H1 (cell line): ENCODE measurements around the gene GRAMD1B. TPM values are rescaled to one million over a fixed set of nuclear protein-coding genes. Genes with fewer than 3 reads are reported as not detected.

Experiments
- CTCF ChIA-PET: fragments of 300-600 bp; sonication (Branson Sonifier 250); formaldehyde crosslinking; loops from one replicate; lab custom pipeline; 2021; ENCODE audit not compliant: partially characterized antibody; lab: Charles Lee
- POLR2A ChIA-PET: fragments of 300-600 bp; sonication (Branson Sonifier 250); formaldehyde crosslinking; loops from one replicate; lab custom pipeline; 2021; ENCODE audit warnings: inconsistent platforms; ENCODE audit not compliant: partially characterized antibody; lab: Charles Lee
- DNase-seq, 2 experiments: peaks; one replicate each; pipeline versions ENCODE4 v3.0.0 to v3.0.0-alpha.2; 2010 to 2022; ENCODE audit warnings: low spot score in 2 of 2, low read depth in 1 of 2, mixed read lengths in 1 of 2
- FAIRE-seq: peaks from 2 replicates; lab custom pipeline; 2011; peaks lifted over from hg19 to GRCh38; lab: Jason Lieb, UNC
- H2AFZ ChIP-seq: 2 replicates; pipeline ENCODE4 v1.8.1; 2012; ENCODE audit warnings: low read length, inconsistent platforms
- H2AK5ac ChIP-seq: 2 replicates; pipeline ENCODE4 v1.6.1; 2013; ENCODE audit warnings: low read depth, low read length
- H2BK120ac ChIP-seq: replicated peaks from 2 replicates; pipeline ENCODE3; 2013; ENCODE audit warnings: low read depth, low read length, inconsistent platforms
- H2BK12ac ChIP-seq: 2 replicates; pipeline ENCODE4 v1.6.1; 2013; ENCODE audit warnings: low read depth, low read length
- H2BK15ac ChIP-seq: 2 replicates; pipeline ENCODE4 v1.6.1; 2013; ENCODE audit warnings: low read length
- H2BK20ac ChIP-seq: 2 replicates; pipeline ENCODE4 v1.6.1; 2013; ENCODE audit warnings: low read length
- H2BK5ac ChIP-seq: 2 replicates; pipeline ENCODE4 v1.6.1; 2013; ENCODE audit warnings: low read depth, low read length
- H3K14ac ChIP-seq: 2 replicates; pipeline ENCODE4 v1.6.1; 2013; ENCODE audit warnings: inconsistent platforms; ENCODE audit not compliant: insufficient read length
- H3K18ac ChIP-seq: 2 replicates; pipeline ENCODE4 v1.6.1; 2013; ENCODE audit warnings: low read length; ENCODE audit errors: extremely low read depth
- H3K23ac ChIP-seq: 2 replicates; pipeline ENCODE4 v1.6.1; 2013; ENCODE audit warnings: inconsistent platforms; ENCODE audit not compliant: insufficient read length
- H3K23me2 ChIP-seq: 2 replicates; pipeline ENCODE4 v1.6.1; 2013; ENCODE audit warnings: low read depth, low read length
- H3K27ac ChIP-seq: 2 replicates; pipeline ENCODE4 v1.6.1; 2011; ENCODE audit warnings: low read depth, low read length, inconsistent platforms
- H3K27me3 ChIP-seq, 4 experiments: replicated peaks in 1 of 4; 1 replicate in 1 of 4; 2 replicates in 3 of 4; pipeline versions ENCODE4 v1.6.1 to v1.8.1; 2011 to 2013; ENCODE audit warnings: low read length in 3 of 4, mild to moderate bottlenecking in 3 of 4, inconsistent platforms in 2 of 4, mixed read lengths in 2 of 4, moderate library complexity in 1 of 4; ENCODE audit not compliant: control insufficient read depth in 3 of 4, insufficient read depth in 3 of 4; ENCODE audit errors: extremely low read depth in 1 of 4
- H3K36me3 ChIP-seq, 4 experiments: 2 replicates each; pipeline versions ENCODE4 v1.6.1 to v1.8.1; 2011 to 2013; ENCODE audit warnings: mild to moderate bottlenecking in 4 of 4, low read length in 3 of 4, moderate library complexity in 2 of 4, control low read depth in 1 of 4, inconsistent platforms in 1 of 4; ENCODE audit not compliant: insufficient read depth in 4 of 4, control insufficient read depth in 2 of 4
- H3K4ac ChIP-seq: replicated peaks from 2 replicates; pipeline ENCODE3; 2013; ENCODE audit warnings: low read length, low read depth, mixed read lengths, inconsistent platforms; ENCODE audit not compliant: insufficient read length
- H3K4me1 ChIP-seq, 4 experiments: replicated peaks in 1 of 4; 1 replicate in 1 of 4; 2 replicates in 3 of 4; pipeline versions ENCODE4 v1.6.1 to v1.8.1; 2011 to 2013; ENCODE audit warnings: low read length in 3 of 4, inconsistent platforms in 2 of 4, mixed read lengths in 1 of 4; ENCODE audit not compliant: insufficient read depth in 4 of 4, control insufficient read depth in 3 of 4
- H3K4me2 ChIP-seq, 2 experiments: 2 replicates each; pipeline versions ENCODE4 v1.6.1 to v1.8.1; 2011 to 2013; ENCODE audit warnings: low read depth in 2 of 2, low read length in 2 of 2, control low read depth in 1 of 2, inconsistent platforms in 1 of 2, mild to moderate bottlenecking in 1 of 2; ENCODE audit not compliant: insufficient read depth in 1 of 2
- H3K4me3 ChIP-seq, 4 experiments: fragments of 200-600, 300-600 bp in 1 of 4; sonication (generic), shearing (Covaris generic), sonication (Bioruptor Twin) in 1 of 4; 2 replicates each; pipeline versions ENCODE4 v1.5.1 to v1.8.1; 2011 to 2016; ENCODE audit warnings: low read length in 4 of 4, low read depth in 3 of 4, control low read depth in 2 of 4, inconsistent platforms in 2 of 4, mild to moderate bottlenecking in 2 of 4, mixed read lengths in 1 of 4, moderate library complexity in 1 of 4; ENCODE audit not compliant: insufficient read depth in 2 of 4; ENCODE audit errors: extremely low read depth in 1 of 4
- H3K56ac ChIP-seq: replicated peaks from 2 replicates; pipeline ENCODE3; 2013; ENCODE audit warnings: low read depth, mild to moderate bottlenecking, mixed read lengths, low read length, inconsistent platforms; ENCODE audit not compliant: insufficient read length
- H3K79me1 ChIP-seq: 2 replicates; pipeline ENCODE4 v1.6.1; 2013; ENCODE audit warnings: low read depth, low read length, control low read depth
- H3K79me2 ChIP-seq, 2 experiments: 2 replicates each; pipeline versions ENCODE4 v1.6.1 to v1.8.1; 2012 to 2013; ENCODE audit warnings: low read length in 2 of 2, mild to moderate bottlenecking in 2 of 2, inconsistent platforms in 1 of 2; ENCODE audit not compliant: insufficient read depth in 2 of 2, control insufficient read depth in 1 of 2
- H3K9ac ChIP-seq, 4 experiments: replicated peaks in 1 of 4; 1 replicate in 1 of 4; 2 replicates in 3 of 4; pipeline versions ENCODE4 v1.6.1 to v1.8.1; 2011 to 2013; ENCODE audit warnings: low read depth in 3 of 4, low read length in 3 of 4, control low read depth in 2 of 4, mild to moderate bottlenecking in 2 of 4, moderate library complexity in 2 of 4, inconsistent platforms in 1 of 4; ENCODE audit errors: extremely low read depth in 1 of 4
- H3K9me3 ChIP-seq, 2 experiments: 2 replicates each; pipeline versions ENCODE4 v1.6.1 to v1.8.1; 2012 to 2013; ENCODE audit warnings: mild to moderate bottlenecking in 2 of 2, moderate library complexity in 2 of 2, control low read depth in 1 of 2, inconsistent platforms in 1 of 2, low read depth in 1 of 2, low read length in 1 of 2, mixed read lengths in 1 of 2; ENCODE audit not compliant: insufficient read depth in 2 of 2
- H4K20me1 ChIP-seq, 2 experiments: replicated peaks in 1 of 2; 2 replicates each; pipeline versions ENCODE3 to v1.8.1; 2011 to 2013; ENCODE audit warnings: inconsistent platforms in 2 of 2, low read length in 2 of 2, mild to moderate bottlenecking in 1 of 2; ENCODE audit not compliant: insufficient read depth in 2 of 2, control insufficient read depth in 1 of 2
- H4K5ac ChIP-seq: 2 replicates; pipeline ENCODE4 v1.6.1; 2013; ENCODE audit warnings: low read length, low read depth, mixed read lengths, inconsistent platforms; ENCODE audit not compliant: insufficient read length
- H4K8ac ChIP-seq: 2 replicates; pipeline ENCODE4 v1.8.0; 2013; ENCODE audit warnings: mild to moderate bottlenecking, moderate library complexity, low read length, inconsistent platforms; ENCODE audit not compliant: insufficient read depth; ENCODE audit errors: extremely low read depth
- H4K91ac ChIP-seq: replicated peaks from 2 replicates; pipeline ENCODE3; 2013; ENCODE audit warnings: low read length, mixed read lengths, inconsistent platforms; ENCODE audit not compliant: insufficient read length
- HDAC2 ChIP-seq, 2 experiments: fragments of 300-600 bp in 1 of 2; sonication (generic) in 1 of 2; IDR thresholded peaks; 2 replicates each; pipeline ENCODE4 v1.6.1; 2011 to 2012; ENCODE audit warnings: low read depth in 2 of 2, low read length in 2 of 2, mild to moderate bottlenecking in 2 of 2, moderate library complexity in 2 of 2, borderline replicate concordance in 1 of 2, inconsistent platforms in 1 of 2
- WGBS, 2 experiments: shearing (Covaris generic) in 1 of 2; methylation state at CpG; one replicate each; pipeline versions ENCODE4 v1.1.6 to v1.1.7; 2013 to 2015; ENCODE audit warnings: low lambda C conversion rate in 2 of 2, mixed read lengths in 2 of 2, inconsistent platforms in 1 of 2, low coverage in 1 of 2, missing lambda C conversion rate in 1 of 2; ENCODE audit not compliant: insufficient replicate concordance in 2 of 2, insufficient coverage in 1 of 2, insufficient read length in 1 of 2; ENCODE audit errors: extremely low coverage in 1 of 2, missing lambda C conversion rate in 1 of 2; 5-methylcytosine and 5-hydroxymethylcytosine counted together
- polyA plus RNA-seq, 7 experiments: library from polyadenylated mRNA; depleted of rRNA in 3 of 7; stranded (reverse) in 5 of 7; unstranded in 2 of 7; fragments of >200 nt in 5 of 7; fragments of 200-250 nt in 2 of 7; gene quantifications; 1 replicate in 5 of 7; 2 replicates in 1 of 7; 4 replicates in 1 of 7; pipeline versions ENCODE4 v1.2.1 to v1.2.3, GENCODE V29; 2011 to 2013; ENCODE audit warnings: missing spikeins in 2 of 7, mixed read lengths in 2 of 7
- total RNA-seq: library from RNA; stranded (reverse); fragmentation: NEBNext Ultra II Directional; extraction: Animal tissue kit (Norgen Biotek cat#: 25700); gene quantifications from 2 replicates; pipeline ENCODE4 v1.2.1, GENCODE V29; 2021

Gene GRAMD1B
- total and polyA plus RNA-seq, 2 of the 8 experiments (the other 6 are each of a cell fraction or from before 2014, with no cell fraction given): 10.1 to 21.2 TPM

DNA sequence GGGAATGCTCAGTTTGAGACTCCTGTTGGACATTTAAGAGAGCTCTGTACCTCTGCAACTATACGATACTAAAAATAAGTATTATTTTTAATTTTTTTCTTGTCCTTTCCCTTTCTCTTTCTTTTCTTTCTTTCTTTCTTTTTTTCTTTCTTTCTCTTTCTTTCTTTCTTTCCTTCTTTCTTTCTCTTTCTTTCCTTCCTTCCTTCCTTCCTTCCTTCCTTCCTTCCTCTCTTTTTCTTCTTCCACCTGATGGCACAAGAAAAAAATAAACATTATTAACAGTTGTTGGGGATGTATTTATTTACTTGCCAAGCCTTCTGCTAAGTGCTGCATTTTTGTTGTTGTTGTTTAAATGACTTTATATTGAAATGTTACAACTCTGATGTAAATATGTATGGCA lies 39.5 kb downstream of the GRAMD1B start:
- Histone ChIP-seq H3K27me3 (no peaks in the 10 kb centered on the region), H3K4me1 (no peaks in the 10 kb centered on the region), H3K79me1 (no peaks in the 10 kb centered on the region), H3K56ac (no peak overlapping the region), H4K8ac (no peak overlapping the region), H2BK120ac (no peak overlapping the region), H3K79me2 (no peaks in the 10 kb centered on the region), H3K27ac (no peak overlapping the region), H3K36me3 (no peaks in the 10 kb centered on the region), H3K18ac (no peak overlapping the region), H2BK15ac (no peak overlapping the region), H4K20me1 (no peaks in the 10 kb centered on the region), H2BK5ac (no peak overlapping the region), H3K9ac (no peak overlapping the region), H4K91ac (no peak overlapping the region), H2BK20ac (no peak overlapping the region), H2AK5ac (no peak overlapping the region), H2AFZ (no peak overlapping the region), H3K23ac (no peak overlapping the region), H4K5ac (no peak overlapping the region), H3K4ac (no peak overlapping the region), H3K14ac (no peak overlapping the region), H3K4me2 (no peak overlapping the region), H3K23me2 (peaks cover 3% of the 10 kb centered on the region; the same call in 1 of the 2 replicates), H3K4me3 (no peak overlapping the region), H3K9me3 (no peaks in the 10 kb centered on the region), H2BK12ac (no peak overlapping the region)
- DNase-seq: no peak
- ChIA-PET CTCF (interaction anchor here (0.8 to 2.7 kb wide), 6 partner anchors 9 to 63 kb away, joined by 3 to 10 read pairs (median 5); no protein-coding TSS in a partner anchor), POLR2A (no interaction called here)
- 94% methylated on average over 1 of the region's 1 CpG; no CpG with 5 or more reads in 1 of the 2 experiments for WGBS, 2 experiments
- no peak for FAIRE-seq
- TF ChIP-seq HDAC2 (IDR thresholded peaks at IDR 0.05; ENCODE audit: borderline replicate concordance in 1 of 2, low read depth in 2 of 2, low read length in 2 of 2): no peak
